ENCODE data around the gene LATS2. TPM values are rescaled to one million over a fixed set of nuclear protein-coding genes. Genes with fewer than 3 reads are reported as not detected.

The LATS2 gene
- total RNA-seq, 1 donor from 2014 or later, result 49.0 TPM

GRCh38 chr13:21078501-21078900, 17.1 kb upstream of the LATS2 start:
- H3K4me1 ChIP-seq, result peaks cover 5 to 22% of the 10 kb centered on the region in 2 donors
- no peak for TF ChIP-seq CTCF (IDR thresholded peaks at IDR 0.05)
- H3K9me3 ChIP-seq, result no peaks in the 10 kb centered on the region
- no peaks in the 10 kb centered on the region for H3K27me3 ChIP-seq
- intact Hi-C loops (cut with DNase I), result loop anchor here (10.0 kb wide), 1 partner anchor 364 kb away; no protein-coding TSS in a partner anchor
- H3K4me3 ChIP-seq, result no peak overlapping the region
- H3K36me3 ChIP-seq, result no peaks in the 10 kb centered on the region
- H3K27ac ChIP-seq, result peak overlapping the region in 1 of 2 donors; percentile 81
- DNase-seq (ENCODE audit: low spot score in 2 of 2), result no peak

DNA sequence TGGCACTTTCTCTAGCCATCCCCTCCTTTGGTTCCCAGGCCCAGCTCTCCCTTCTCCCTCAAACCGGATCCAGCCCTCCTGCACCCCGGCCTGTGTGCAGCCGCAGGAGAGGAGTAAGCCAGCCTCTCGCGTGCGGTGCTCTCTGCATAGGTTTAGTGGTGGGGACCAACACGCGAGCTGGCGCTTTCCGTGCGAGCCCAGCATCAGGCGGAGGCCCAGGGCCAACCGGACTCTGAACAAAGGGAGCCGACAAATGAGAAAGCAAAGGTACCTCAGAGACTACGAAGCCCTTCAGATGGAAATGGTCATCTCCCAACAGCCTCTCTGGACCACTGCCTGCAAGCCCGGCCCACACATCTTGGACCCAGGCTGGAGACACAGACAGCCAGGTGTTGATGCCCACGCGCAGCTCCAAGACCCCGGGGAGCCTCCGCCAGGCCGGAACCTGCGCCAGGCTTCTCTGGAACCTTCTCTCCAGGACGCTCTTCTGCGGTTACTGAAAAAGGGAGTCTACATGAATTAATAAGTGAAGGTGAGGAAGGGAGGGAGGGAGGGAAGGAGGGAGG, 16.5 kb upstream of the LATS2 start:
- intact Hi-C loops (cut with DNase I), result loop anchor here (10.0 kb wide), 1 partner anchor 363 kb away; no protein-coding TSS in a partner anchor
- Histone ChIP-seq H3K27me3 (no peaks in the 10 kb centered on the region), H3K4me3 (no peak overlapping the region), H3K9me3 (no peaks in the 10 kb centered on the region), H3K36me3 (no peaks in the 10 kb centered on the region), H3K27ac (peak overlapping the region in 1 of 2 donors; percentile 81), H3K4me1 (peaks cover 5 to 22% of the 10 kb centered on the region in 2 donors)
- no peak for TF ChIP-seq CTCF (IDR thresholded peaks at IDR 0.05)
- DNase-seq (ENCODE audit: low spot score in 2 of 2), result no peak

DNA sequence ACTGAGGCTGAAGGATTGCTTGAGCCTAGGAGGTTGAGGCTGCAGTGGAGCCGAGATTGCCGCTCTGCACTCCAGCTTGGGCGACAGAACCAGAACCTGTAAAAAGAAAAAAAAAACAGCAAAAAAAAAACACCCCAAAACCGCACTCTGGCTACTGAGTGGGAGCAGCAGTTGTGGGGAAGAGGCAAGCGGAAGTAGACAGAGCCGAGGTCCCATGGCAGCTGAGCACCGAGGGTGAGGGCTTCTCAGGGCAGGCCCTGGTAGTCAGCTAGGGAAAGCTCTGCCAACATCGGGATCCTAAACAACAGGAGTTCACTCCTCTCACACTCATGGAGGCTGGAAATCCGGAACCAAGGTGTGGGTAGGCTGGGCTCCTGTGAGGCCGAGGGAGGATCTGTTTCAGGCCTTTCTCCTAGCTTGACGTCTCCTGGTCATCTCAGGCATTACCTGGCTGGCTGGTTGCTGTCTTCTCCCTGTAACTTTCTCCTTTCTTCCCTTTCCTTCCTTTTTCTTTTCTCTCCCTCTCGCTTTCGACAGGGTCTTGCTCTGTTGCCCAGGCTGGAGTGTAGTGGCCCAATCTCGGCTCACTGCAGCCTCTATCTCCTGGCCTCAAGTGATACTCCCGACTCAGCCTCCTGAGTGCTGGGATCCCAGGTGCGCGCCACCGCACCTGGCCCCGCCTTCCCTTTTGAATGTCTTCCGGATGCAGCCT, 15.8 kb upstream of the LATS2 start:
- DNase-seq (ENCODE audit: low spot score in 2 of 2), result no peak
- Histone ChIP-seq H3K27me3 (no peaks in the 10 kb centered on the region), H3K9me3 (no peaks in the 10 kb centered on the region), H3K27ac (no peak overlapping the region), H3K36me3 (no peaks in the 10 kb centered on the region), H3K4me3 (no peak overlapping the region), H3K4me1 (peaks cover 5 to 22% of the 10 kb centered on the region in 2 donors)
- TF ChIP-seq CTCF (IDR thresholded peaks at IDR 0.05), result no peak
- intact Hi-C loops (cut with DNase I), result loop anchor here (10.0 kb wide), 1 partner anchor 362 kb away; no protein-coding TSS in a partner anchor

DNA sequence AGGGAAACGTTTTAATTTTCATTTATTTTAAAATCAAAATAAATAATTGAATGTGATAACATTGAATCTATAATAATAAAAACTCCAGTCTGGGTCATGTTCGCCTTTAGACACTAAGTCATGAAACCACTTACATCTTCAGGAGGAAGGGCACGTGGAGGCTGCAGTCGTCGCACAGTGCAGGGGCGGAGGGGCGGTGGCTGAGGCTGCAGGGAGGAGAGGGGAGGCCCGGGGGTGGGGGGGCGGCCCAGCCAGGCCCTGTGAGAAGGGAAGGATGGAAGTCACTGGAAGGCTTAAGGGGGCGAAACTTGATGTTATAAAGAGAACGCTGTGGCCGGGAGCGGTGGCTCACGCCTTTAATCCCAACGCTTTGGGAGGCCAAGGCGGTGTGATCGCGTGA, 14.9 kb upstream of the LATS2 start:
- no peak for DNase-seq (ENCODE audit: low spot score in 2 of 2)
- no peaks in the 10 kb centered on the region for H3K27me3 ChIP-seq
- H3K4me3 ChIP-seq, result peak overlapping the region; percentile 64 to 90
- intact Hi-C loops (cut with DNase I), result loop anchor here (10.0 kb wide), 1 partner anchor 361 kb away; no protein-coding TSS in a partner anchor
- H3K9me3 ChIP-seq, result no peaks in the 10 kb centered on the region
- no peaks in the 10 kb centered on the region for H3K36me3 ChIP-seq
- H3K27ac ChIP-seq, result no peak overlapping the region
- H3K4me1 ChIP-seq, result peaks cover 5 to 22% of the 10 kb centered on the region in 2 donors
- TF ChIP-seq CTCF (IDR thresholded peaks at IDR 0.05), result no peak

DNA sequence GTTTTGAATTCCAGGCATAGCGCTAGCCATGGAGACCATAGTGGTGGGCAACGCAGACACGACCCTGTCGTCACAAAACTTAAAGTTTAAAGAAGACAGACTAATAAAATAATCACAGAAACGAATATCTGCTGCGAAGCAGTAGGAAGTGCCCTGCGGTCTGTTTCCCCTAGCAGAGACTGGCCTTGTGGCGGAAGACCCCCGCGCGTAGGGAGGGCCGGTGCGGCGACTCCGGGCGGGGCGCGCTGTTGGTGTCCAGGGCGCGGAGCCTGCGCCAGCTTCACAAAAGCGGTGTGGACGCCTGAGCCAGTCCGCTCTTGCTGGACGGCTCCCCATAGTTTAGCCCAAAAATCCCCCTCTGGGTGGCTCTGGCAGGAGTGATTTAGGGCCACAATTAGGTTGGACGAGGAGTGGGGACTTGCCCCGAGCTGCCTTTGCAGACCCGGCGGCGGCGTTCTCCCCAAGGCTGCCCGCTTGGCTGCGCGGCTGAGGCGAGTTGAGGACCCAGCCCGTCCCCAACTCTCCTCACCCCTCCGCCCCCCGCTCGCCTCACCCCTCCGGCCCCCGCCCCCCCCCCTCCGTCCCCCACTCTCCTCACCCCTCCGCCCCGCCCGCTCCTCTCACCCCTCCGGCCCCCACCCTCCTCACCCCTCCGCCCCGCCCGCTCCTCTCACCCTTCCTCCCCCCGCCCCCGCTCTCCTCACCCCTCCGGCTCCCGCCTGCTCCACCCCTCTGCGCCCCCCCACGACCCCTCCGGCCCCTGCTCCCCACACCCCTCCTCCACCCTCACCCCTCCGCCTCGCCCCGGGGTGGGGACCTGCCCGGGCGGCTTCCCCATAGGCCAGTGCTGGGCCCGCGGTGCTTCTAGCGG, 14.2 kb upstream of the LATS2 start:
- Histone ChIP-seq H3K36me3 (no peaks in the 10 kb centered on the region), H3K9me3 (no peaks in the 10 kb centered on the region), H3K27ac (peak overlapping the region; percentile 77 to 81), H3K4me1 (peaks cover 5 to 21% of the 10 kb centered on the region in 2 donors), H3K27me3 (no peaks in the 10 kb centered on the region), H3K4me3 (peak overlapping the region; percentile 64 to 90)
- peak in 1 of 2 donors; percentile 74 for DNase-seq (ENCODE audit: low spot score in 2 of 2)
- no peak for TF ChIP-seq CTCF (IDR thresholded peaks at IDR 0.05)
- intact Hi-C loops (cut with DNase I), result loop anchor here (10.0 kb wide), 1 partner anchor 361 kb away; no protein-coding TSS in a partner anchor

Measured in ascending aorta (tissue), 2 donors.